ENCODE measurements around the gene MPL. TPM values are rescaled to one million over a fixed set of nuclear protein-coding genes. Genes with fewer than 3 reads are reported as not detected.

The MPL gene
- polyA plus RNA-seq, 1 donor: 0.41 TPM

DNA sequence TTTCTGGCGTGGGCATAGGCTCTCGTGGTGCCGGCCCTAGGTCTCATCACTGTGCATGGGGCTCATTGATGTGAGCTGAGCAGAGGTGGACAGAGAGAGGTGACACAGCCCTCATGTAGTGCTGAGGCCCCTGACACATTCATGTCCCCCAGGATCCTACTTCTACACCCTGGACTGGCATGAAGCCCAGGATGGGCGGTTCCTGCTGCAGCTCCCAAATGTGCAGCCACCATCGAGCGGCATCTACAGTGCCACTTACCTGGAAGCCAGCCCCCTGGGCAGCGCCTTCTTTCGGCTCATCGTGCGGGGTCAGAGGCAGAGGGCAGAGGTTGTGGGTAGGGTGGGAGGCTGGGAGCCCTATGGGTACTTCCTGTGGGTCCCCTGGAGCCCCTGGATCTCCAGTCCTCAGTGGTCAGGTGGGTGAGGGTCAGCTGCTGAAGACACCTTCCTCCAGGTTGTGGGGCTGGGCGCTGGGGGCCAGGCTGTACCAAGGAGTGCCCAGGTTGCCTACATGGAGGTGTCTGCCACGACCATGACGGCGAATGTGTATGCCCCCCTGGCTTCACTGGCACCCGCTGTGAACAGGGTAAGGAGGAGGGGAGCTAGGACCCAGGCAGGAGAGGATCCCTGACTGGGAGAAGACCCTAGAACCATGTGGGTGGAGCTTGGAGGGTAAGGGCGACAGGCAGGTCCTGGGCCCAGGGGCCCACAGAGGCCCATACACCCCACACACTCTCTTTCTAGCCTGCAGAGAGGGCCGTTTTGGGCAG is 30.7 kb upstream of the MPL start:
- no peak for DNase-seq

DNA sequence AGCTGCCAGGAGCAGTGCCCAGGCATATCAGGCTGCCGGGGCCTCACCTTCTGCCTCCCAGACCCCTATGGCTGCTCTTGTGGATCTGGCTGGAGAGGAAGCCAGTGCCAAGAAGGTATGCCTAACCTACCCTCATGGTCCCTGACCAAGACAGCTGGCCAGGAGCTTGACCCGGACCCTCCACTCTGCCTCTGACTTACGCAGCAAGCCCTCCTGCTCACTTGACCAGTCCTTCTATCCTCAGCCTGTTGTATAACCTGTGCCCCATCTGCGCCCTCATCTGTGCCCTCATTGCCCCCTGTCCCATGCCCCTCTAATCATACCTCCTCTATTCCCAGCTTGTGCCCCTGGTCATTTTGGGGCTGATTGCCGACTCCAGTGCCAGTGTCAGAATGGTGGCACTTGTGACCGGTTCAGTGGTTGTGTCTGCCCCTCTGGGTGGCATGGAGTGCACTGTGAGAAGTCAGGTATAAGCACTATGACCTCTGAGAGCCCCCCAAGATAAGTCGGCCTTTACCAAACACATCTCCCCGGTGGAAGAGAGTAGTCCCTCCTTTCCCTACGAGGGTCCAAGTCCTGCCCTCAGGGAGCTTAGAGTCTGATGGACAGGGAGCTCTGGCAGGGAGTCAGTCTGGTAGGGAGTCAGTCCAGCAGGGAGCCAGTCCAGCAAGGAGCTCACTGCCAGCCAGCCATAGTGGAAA is 30.0 kb upstream of the MPL start:
- no peak for DNase-seq

DNA sequence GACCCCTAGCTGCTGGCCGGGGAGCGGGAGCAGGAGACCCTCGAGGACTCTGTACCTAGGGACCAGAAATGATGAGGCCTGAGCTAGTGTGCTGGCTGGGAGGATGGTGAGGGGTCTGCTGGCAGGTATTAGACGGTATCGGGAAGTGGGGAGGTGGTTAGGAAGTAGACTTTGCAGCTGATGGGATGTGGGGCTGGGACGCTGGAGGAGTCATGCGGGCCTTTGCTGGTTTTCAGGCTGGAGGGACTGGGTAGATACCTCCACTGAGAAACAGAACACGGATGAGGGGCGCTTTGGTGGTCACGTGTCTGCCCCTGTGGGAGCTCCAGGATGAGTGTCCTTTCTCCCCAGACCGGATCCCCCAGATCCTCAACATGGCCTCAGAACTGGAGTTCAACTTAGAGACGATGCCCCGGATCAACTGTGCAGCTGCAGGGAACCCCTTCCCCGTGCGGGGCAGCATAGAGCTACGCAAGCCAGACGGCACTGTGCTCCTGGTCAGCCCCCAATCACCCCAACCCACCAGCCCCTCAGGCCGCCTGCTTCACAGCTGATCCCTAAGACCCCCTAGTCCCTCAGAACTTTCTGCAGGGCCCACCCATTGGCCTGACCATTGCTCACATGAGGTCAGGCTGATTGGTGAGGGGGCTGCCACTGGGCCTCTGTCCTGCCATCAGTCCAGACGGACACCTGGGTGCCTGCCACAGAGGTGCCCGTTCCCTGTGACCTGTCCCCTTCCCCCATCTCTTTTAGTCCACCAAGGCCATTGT is 28.8 kb upstream of the MPL start:
- no peak for DNase-seq

DNA sequence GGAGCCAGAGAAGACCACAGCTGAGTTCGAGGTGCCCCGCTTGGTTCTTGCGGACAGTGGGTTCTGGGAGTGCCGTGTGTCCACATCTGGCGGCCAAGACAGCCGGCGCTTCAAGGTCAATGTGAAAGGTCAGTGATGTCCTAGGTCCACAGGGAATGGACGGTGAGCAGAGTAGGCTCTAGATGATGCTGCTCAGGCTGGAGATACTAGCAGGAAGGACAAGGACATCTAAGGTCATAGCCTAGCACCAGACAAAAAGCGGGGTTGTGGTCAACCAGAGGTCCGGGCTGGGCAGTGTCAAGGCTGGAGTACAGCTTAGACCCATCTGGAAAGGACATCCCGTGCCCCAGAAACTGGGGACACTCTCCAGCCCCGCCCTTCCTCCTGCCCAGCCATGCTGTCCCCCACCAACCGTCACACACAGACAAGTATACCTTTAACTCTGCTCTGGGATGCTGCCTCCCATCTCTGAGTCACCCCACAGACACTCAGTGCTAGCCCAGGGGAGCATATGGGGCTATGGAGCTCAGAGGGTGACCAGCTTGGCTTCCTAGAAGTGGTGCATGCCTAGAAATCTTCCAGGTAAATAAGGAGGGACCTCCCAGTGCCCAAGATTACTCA is 28.1 kb upstream of the MPL start:
- DNase-seq: no peak

DNA sequence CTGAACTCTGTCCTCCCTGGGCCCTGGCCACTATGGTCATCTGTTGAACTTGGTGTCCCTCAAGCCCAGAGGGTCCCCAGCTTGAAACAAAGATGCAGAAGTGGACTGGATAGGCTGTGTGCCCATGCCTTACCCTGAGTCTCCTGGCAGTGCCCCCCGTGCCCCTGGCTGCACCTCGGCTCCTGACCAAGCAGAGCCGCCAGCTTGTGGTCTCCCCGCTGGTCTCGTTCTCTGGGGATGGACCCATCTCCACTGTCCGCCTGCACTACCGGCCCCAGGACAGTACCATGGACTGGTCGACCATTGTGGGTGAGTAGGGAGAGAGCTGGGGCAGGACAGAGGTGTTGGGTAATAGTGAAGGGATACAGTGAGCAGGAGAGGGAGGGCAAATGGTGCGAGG is 26.1 kb upstream of the MPL start:
- no peak for DNase-seq

DNA sequence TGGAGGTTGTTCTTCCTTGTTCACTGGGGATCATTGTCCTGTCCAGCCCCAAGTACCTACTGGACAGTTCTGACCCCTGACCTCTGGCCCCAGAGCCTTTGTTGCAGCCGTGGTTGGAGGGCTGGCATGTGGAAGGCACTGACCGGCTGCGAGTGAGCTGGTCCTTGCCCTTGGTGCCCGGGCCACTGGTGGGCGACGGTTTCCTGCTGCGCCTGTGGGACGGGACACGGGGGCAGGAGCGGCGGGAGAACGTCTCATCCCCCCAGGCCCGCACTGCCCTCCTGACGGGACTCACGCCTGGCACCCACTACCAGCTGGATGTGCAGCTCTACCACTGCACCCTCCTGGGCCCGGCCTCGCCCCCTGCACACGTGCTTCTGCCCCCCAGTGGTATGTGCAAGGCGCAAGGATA is 25.4 kb upstream of the MPL start:
- DNase-seq: no peak

DNA sequence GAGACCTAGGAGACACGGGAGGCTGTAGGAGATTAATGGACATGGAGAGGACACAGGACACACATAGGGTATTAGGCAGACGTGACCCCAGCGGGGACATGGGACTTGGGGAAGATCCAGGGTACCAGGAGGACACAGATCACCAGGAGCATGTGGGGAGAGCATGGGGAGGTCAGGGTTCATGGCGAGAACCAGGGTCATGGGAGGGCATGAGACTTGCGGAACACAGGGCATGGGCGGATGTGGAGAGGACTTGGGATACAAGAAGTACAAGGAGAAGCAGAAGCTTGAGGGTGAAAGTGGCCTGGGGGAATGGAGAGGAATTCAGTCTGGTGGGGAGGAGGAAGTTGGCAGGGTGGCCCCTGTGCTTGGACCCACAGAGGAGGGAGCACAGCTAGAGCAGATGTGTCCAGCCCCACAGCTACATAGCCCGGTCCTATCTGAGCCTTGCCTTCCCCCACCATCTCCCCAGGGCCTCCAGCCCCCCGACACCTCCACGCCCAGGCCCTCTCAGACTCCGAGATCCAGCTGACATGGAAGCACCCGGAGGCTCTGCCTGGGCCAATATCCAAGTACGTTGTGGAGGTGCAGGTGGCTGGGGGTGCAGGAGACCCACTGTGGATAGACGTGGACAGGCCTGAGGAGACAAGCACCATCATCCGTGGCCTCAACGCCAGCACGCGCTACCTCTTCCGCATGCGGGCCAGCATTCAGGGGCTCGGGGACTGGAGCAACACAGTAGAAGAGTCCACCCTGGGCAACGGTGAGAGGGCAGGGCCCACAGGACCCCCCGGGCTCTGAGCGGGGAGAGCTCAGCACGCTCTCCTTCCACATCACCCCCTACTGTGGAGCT is 24.7 kb upstream of the MPL start:
- DNase-seq: no peak

DNA sequence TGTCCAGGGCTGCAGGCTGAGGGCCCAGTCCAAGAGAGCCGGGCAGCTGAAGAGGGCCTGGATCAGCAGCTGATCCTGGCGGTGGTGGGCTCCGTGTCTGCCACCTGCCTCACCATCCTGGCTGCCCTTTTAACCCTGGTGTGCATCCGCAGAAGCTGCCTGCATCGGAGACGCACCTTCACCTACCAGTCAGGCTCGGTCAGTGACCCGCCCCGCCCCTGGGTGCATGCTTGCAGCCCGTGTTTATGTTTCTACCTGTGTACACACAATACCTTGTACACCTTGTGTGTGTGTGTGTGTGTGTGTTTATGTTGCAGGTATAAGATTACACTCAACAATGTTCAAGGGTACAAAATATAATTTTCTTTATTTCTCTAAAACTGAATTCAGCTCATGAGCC is 23.8 kb upstream of the MPL start:
- DNase-seq: no peak

DNA sequence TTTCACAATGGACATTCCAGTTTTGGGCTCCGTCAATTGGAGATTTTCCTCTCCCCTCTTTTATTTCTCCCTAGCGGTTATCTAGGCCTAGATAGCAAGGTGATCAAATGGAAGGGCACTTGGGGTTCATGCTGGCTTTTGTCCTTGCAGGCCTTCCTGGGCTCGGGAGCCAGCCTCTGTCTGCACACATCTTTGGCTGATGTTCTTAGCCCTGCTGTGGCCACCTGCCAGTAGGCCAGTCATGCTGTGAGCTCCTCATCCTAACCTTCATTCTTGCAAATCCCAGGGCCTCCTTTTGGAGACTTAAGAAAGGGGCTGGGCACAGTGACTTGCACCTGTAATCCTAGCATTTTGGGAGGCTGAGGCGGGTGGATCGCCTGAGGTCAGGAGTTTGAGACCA is 23.4 kb upstream of the MPL start:
- DNase-seq: no peak

DNA sequence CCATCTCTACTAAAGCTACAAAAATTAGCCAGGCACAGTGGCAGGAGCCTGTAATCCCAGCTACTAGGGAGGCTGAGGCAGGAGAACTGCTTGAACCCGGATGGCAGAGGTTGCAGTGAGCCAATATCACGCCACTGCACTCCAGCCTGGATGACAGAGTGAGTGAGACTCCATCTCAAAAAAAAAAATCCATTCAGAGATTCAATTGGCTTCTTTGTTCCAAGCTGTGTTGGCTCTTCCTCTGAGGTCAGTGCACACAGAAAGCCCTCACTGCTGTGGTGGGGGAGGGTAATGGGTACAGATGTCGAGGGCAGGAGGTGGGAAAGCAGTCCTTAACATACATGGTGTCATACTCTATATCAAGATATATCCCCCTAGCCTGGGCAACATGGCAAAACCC is 22.1 kb upstream of the MPL start:
- DNase-seq: no peak

DNA sequence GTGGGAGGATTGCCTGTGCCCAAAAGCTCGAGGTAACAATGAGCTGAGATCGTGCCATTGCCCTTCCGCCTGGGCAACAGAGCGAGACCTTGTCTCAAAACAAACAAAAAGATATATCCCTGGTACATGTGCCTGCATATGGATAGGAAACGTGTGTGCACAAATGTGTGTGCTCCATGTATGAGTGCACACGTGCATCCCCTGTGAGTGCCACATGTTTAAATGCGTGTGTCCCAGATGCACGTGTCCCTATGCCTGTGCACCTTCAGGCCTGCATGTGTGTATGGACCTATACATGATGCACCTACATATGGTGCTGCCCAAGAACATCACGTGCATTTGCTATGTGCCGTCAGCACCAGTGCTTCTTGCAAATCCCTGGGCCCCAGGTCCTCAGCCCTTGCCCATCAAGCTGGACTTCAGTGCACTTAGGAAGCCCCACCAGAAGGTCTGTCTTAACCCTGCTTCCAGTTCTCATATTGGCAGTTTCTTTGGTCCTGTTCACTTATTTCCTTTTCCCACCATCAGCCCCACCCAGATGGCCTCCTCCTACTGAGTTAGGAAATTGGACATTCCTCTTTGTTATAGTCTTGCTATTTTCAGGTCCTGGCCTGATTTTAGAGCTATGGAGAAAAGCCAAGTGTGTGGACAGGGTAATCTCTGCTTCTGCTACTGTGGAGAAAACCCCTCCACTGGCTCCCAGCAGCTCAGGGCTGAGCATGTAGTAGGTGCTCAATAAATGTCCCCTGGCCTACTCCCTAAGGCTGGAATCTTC is 21.5 kb upstream of the MPL start:
- no peak for DNase-seq

DNA sequence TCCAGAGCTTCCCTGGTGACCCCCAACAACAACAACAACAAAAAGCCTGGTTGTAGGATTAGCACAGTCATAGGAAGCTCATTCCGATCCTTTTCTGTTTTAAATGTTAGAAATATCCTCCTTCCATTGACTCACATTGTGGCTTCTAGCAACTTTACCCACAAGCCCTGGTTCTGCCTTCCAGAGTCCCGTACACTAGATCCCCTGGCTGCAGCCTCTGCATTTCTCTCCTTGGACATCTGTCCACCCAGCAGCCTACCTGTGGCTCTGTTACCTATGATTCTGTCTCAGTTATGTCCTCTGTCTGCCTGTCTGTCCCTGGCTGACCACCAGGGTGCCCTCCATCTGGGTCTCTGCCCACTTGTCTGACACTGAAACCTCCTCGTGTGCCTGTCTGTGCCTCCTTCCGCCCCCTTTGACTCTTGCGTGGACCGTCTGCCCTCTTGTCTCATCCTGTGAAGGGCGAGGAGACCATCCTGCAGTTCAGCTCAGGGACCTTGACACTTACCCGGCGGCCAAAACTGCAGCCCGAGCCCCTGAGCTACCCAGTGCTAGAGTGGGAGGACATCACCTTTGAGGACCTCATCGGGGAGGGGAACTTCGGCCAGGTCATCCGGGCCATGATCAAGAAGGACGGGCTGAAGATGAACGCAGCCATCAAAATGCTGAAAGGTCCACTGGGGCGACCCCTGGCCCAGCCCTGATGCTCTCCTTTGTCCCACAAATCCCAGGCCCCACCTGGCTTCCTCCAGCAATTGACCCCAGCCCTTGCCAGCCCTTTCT is 20.7 kb upstream of the MPL start:
- no peak for DNase-seq

DNA sequence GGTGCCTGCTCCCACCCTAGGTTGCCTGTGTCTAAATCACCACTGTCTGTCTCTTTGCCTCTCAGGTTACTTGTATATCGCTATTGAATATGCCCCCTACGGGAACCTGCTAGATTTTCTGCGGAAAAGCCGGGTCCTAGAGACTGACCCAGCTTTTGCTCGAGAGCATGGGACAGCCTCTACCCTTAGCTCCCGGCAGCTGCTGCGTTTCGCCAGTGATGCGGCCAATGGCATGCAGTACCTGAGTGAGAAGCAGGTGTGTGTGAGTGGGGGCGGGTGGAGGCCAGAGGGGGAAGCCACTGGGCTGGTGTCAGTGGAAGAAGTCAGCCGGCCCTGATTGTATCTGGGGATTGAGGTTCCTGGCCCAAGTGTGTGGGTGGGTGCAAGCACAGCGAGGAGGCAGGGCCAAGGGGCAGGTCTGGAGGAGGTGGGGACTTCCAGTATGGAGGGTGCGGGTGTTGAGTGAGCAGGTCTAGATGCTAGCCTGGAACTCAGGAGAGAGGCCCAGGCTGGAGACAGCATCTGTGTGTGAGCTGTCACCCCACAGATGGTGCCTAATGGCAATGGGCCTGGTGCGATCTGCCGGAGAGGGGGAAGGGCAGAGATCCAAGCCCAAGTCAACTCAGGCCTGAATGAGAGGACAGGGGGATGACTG is 19.7 kb upstream of the MPL start:
- DNase-seq: no peak

DNA sequence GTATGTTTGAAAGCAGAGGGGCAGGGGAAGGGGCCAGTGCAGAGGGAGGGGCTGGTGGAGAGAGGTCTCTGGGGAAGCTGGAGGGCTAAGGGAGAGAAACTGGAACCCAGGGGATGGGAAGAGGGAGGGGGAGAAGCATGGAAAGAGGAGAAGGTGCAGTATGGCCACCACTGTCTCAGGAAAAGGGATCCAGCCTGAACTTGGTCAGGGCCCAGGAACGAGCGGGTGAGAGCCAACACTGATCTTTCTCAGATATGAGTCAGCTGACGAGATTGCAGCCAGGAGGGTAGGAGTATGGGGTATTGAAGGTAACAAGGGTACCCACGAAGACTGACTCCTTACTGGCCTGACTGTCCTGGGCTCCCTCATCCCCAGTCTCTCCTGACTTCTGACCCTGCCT is 18.8 kb upstream of the MPL start:
- DNase-seq: no peak

DNA sequence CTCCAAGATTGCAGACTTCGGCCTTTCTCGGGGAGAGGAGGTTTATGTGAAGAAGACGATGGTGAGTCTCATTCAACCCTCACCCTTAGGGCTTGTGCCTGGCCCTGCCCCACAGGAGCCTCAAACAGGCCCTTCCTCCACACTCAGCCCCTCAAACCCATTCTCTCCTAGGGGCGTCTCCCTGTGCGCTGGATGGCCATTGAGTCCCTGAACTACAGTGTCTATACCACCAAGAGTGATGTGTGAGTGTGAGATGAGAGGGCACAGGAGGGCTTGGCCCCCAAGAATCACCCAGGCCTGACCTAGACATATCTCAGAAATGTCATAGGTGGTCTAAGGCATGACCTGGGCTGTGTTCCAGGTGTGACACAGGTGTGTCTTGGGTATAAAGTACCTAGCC is 18.3 kb upstream of the MPL start:
- DNase-seq: no peak

DNA sequence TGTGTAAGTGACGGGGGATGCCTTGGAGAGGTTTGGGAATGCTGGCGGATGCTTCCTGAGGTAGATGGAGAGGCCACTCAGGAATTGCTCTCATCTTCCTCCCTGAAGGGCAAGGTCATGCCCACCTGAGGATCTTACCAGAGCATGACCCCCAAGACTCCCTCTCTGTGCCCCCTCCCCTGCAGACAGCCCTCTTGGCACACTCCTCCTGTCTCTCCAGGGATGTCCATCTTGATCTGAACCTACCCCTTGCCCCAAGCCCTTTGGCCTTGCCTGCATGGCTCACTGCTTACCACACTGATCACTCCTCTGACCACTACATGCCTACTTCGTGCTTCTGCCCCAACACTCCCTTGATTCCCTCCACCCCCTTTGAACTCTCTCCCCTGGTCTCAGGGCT is 17.9 kb upstream of the MPL start:
- no peak for DNase-seq

DNA sequence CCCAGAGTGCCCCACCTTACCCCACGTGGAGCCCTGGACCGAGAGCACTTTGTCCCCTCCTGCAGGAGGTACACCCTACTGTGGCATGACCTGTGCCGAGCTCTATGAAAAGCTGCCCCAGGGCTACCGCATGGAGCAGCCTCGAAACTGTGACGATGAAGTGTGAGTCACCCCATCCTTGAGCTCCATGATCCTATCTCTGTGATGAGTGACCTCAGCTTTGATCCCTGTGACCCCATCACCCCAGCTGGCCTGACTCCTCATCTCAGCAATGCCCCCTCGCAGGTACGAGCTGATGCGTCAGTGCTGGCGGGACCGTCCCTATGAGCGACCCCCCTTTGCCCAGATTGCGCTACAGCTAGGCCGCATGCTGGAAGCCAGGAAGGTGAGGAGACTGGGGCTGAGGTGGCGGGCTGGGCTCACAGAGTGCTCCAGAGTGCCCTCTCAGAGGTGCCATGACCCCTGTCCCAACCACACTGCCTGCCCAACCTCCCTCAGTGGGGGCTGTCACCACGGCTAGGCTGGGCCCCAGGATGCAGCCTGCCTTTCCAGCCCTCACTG is 16.2 kb upstream of the MPL start:
- DNase-seq: no peak

DNA sequence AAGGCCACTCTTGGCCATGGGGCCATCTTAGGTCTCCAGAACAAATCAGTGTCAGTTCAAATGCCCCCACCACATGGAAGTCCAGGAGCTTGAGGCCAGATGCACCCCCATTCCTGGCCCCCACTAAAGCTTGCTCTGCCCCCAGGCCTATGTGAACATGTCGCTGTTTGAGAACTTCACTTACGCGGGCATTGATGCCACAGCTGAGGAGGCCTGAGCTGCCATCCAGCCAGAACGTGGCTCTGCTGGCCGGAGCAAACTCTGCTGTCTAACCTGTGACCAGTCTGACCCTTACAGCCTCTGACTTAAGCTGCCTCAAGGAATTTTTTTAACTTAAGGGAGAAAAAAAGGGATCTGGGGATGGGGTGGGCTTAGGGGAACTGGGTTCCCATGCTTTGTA is 15.1 kb upstream of the MPL start:
- DNase-seq: no peak

DNA sequence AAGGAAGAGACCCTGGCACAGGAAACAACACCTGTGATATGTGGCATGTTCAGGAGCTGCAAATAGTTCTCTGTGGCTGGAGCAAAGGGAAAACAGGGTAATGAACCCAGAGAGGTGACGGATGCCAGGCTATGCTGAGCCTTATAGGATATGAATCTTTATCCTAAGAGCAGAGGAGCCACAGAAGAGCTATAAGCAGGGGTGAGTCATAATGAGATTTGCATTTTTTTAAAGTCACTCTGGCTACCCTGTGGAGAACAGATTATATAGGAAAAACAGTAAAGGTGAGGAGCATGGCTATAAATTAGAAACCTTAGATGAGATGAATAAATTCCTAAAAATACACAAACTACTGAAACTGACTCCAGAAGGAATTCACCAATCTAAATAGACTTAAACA is 12.8 kb upstream of the MPL start:
- DNase-seq: no peak

DNA sequence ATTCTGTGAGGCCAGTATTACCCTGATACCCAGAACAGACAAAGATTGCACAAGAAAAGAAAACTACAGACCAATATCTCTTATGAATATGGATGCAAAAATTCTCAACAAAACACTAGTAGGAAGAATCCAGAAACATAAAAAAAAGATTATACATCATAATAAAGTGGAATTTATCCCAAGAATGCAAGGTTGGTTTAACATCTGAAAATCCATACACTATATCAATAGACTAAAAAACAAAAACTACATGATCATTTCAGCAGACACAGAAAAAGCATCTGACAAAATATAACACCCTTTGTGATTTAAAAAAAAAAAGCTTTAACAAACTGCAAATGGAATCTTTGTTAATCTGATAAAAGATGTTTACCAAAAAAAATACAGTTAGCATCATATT is 12.2 kb upstream of the MPL start:
- no peak for DNase-seq

Data from hindlimb muscle (tissue), 1 donor.